ENCODE results near the gene ERN1. TPM values are rescaled to one million over a fixed set of nuclear protein-coding genes. Genes with fewer than 3 reads are reported as not detected.

Gene ERN1
- total and polyA plus RNA-seq, 2 of the 8 experiments (the other 6 are each of a cell fraction or from before 2014, with no cell fraction given), result 1.8 to 3.9 TPM

DNA sequence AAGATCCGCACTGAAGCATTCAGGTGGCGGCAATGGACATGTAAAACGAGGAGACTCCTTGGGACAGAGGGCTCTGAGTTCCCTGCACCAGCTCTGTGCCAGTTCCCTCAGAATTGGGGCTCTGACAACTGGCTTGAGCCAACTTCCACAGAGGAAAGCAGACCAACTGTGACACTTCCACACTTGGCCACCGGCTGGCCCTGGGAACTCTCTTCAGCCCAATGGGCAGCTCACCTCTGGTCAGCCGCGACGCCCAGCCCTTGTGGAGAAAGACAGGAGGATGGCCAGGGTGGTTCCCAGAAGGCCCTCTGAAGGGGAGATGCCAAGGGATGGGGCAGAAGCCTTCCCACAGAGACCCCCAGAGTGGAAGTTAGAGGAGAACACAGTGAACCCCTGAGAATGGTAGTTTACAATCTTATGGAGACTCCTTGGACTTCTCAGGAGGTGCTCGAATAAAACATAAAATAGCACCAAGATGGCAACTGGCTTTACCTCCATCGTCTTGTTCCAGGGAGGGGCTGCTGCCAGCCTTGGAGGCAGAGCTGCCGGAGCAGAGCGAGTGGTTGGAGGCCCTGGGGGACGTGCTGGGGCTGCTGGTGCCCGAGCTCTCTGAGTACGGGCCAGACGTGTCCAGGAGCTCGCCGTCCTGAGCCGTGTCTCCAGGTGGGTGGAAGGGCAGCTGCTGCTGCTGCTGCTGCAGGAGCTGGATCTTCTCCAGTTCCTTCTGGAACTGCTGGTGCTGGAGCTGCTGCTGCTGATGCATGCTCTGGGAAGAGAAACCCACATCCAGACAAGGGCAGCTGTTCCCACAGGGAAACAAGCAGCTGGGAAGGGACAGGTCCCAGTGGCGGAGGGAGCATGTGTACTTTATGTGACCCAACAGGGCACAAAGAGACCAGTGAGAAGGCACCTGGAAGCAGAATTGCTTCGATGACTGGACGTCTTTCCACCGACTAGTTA is 74.5 kb downstream of the ERN1 start (continued):
- no peak for TF ChIP-seq SP1 (IDR thresholded peaks at IDR 0.05; ENCODE audit: low read depth, low read length)
- TF ChIP-seq CBX8 (IDR thresholded peaks at IDR 0.05; ENCODE audit: borderline replicate concordance, low read depth, low read length), result no peak
- no peak for TF ChIP-seq BRCA1 (IDR thresholded peaks at IDR 0.05; ENCODE audit: low read depth, low read length)
- TF ChIP-seq CHD2 (IDR thresholded peaks at IDR 0.05; ENCODE audit: low read length), result no peak
- no peak for TF ChIP-seq ZNF274 (IDR thresholded peaks at IDR 0.05; ENCODE audit: borderline replicate concordance, extremely low read depth, low read length)
- TF ChIP-seq RFX5 (IDR thresholded peaks at IDR 0.05; ENCODE audit: borderline replicate concordance, low read depth, low read length), result no peak
- no peak for TF ChIP-seq SP4 (IDR thresholded peaks at IDR 0.05; ENCODE audit: low read length)
